Measurements from ENCODE around the gene DUSP3.

DNA sequence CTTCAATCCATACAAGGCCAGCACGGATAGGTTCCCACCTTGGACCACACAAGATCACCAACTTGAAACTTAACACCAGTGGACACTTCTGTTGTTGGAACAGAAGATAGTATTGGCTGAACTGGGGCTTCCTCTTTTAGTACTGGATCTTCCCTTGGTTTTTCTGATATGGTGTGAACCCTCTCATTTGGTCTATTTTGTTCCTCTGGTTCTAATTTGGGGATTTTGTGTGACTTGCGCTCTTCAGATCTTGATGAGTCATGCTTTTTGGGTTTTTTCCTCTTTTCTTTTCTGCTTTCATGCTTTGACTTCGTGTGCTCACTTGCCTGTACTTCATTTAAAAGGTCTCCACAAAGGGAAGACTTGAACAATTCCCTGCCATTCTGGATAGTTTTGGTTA lies 59.2 kb downstream of the DUSP3 start:
- TF ChIP-seq, protein P1, sequence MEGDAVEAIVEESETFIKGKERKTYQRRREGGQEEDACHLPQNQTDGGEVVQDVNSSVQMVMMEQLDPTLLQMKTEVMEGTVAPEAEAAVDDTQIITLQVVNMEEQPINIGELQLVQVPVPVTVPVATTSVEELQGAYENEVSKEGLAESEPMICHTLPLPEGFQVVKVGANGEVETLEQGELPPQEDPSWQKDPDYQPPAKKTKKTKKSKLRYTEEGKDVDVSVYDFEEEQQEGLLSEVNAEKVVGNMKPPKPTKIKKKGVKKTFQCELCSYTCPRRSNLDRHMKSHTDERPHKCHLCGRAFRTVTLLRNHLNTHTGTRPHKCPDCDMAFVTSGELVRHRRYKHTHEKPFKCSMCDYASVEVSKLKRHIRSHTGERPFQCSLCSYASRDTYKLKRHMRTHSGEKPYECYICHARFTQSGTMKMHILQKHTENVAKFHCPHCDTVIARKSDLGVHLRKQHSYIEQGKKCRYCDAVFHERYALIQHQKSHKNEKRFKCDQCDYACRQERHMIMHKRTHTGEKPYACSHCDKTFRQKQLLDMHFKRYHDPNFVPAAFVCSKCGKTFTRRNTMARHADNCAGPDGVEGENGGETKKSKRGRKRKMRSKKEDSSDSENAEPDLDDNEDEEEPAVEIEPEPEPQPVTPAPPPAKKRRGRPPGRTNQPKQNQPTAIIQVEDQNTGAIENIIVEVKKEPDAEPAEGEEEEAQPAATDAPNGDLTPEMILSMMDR (conservative IDR thresholded peaks at IDR 0.05; ENCODE audit: low read depth, low read length): no peak
- no peak for TF ChIP-seq EZH2 (IDR thresholded peaks at IDR 0.05; ENCODE audit: low read length, unreplicated experiment)
- no peak for TF ChIP-seq EZH2phosphoT487 (IDR thresholded peaks at IDR 0.05; ENCODE audit: borderline replicate concordance, low read length)

All from PC-3 (cell line).